DND-41 (cell line): ENCODE results near the gene DCAF11.

Source experiments
- EZH2 ChIP-seq: IDR thresholded peaks from 3 replicates; pipeline ENCODE4 v1.6.1; 2012; ENCODE audit warnings: borderline replicate concordance, low read depth, mild to moderate bottlenecking, moderate library complexity, low read length, inconsistent platforms; ENCODE audit not compliant: severe bottlenecking
- TF ChIP-seq, protein P1 (sequence below): IDR thresholded peaks from 2 replicates; pipeline ENCODE4 v1.5.1; 2012; ENCODE audit warnings: borderline replicate concordance, low read length, moderate library complexity, mild to moderate bottlenecking; ENCODE audit not compliant: poor library complexity, severe bottlenecking; ENCODE audit errors: extremely low read depth

DNA sequence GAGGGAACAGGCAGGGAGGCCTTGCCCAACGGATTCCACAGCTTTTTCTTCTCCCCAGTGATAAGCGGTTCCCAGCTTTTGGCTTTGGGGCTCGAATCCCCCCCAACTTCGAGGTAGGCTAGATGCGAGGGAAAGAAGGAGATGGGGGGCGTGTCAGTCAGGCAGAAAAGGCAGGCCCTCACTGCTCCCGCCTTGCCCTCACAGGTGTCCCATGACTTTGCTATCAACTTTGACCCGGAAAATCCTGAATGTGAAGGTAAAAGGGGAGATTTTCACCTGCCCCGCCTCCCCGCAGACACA lies 38.3 kb upstream of the DCAF11 start:
- TF ChIP-seq, protein P1, sequence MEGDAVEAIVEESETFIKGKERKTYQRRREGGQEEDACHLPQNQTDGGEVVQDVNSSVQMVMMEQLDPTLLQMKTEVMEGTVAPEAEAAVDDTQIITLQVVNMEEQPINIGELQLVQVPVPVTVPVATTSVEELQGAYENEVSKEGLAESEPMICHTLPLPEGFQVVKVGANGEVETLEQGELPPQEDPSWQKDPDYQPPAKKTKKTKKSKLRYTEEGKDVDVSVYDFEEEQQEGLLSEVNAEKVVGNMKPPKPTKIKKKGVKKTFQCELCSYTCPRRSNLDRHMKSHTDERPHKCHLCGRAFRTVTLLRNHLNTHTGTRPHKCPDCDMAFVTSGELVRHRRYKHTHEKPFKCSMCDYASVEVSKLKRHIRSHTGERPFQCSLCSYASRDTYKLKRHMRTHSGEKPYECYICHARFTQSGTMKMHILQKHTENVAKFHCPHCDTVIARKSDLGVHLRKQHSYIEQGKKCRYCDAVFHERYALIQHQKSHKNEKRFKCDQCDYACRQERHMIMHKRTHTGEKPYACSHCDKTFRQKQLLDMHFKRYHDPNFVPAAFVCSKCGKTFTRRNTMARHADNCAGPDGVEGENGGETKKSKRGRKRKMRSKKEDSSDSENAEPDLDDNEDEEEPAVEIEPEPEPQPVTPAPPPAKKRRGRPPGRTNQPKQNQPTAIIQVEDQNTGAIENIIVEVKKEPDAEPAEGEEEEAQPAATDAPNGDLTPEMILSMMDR: no peak
- TF ChIP-seq EZH2: no peak
